Common myeloid progenitor, CD34-positive (primary cell): ENCODE results near the gene RBFOX2.

Experiments used
- CTCF ChIA-PET: fragments of 350-600 bp; sonication (Branson Sonifier 250); formaldehyde crosslinking; loops from one replicate; lab custom pipeline; 2021; ENCODE audit warnings: antibody characterized with exemption; lab: Charles Lee
- POLR2A ChIA-PET: fragments of 350-600 bp; sonication (Branson Sonifier 250); formaldehyde crosslinking; loops from one replicate; lab custom pipeline; 2021; ENCODE audit warnings: antibody characterized with exemption; lab: Charles Lee
- DNase-seq, 3 donors: peaks; one replicate each; pipeline versions ENCODE4 v3.0.0 to v3.0.0-alpha.2; 2013
- H3K27ac ChIP-seq, 2 experiments: 1 replicate in 1 of 2; 2 replicates in 1 of 2; pipeline ENCODE4 v1.7.0; 2013; ENCODE audit warnings: inconsistent platforms in 2 of 2, low read length in 2 of 2, mild to moderate bottlenecking in 2 of 2, low read depth in 1 of 2, moderate library complexity in 1 of 2; ENCODE audit not compliant: severe bottlenecking in 2 of 2, insufficient read depth in 1 of 2, poor library complexity in 1 of 2
- H3K27me3 ChIP-seq, 5 experiments: replicated peaks in 2 of 5; 1 replicate in 3 of 5; 2 replicates in 2 of 5; pipeline versions ENCODE4 v1.6.1 to v1.7.0; 2013; ENCODE audit warnings: low read length in 4 of 5, mild to moderate bottlenecking in 2 of 5, moderate library complexity in 2 of 5, inconsistent platforms in 1 of 5; ENCODE audit not compliant: insufficient read depth in 5 of 5, control insufficient read depth in 4 of 5
- H3K36me3 ChIP-seq, 4 experiments: 1 replicate in 2 of 4; 2 replicates in 2 of 4; pipeline versions ENCODE4 v1.6.1 to v1.7.0; 2013; ENCODE audit warnings: low read length in 3 of 4, control low read depth in 1 of 4, mild to moderate bottlenecking in 1 of 4; ENCODE audit not compliant: control insufficient read depth in 4 of 4, insufficient read depth in 4 of 4
- H3K4me1 ChIP-seq, 4 experiments: 1 replicate in 3 of 4; 2 replicates in 1 of 4; pipeline versions ENCODE4 v1.6.1 to v1.7.1; 2013; ENCODE audit warnings: low read length in 3 of 4, mild to moderate bottlenecking in 3 of 4, control low read depth in 1 of 4, inconsistent platforms in 1 of 4, moderate library complexity in 1 of 4; ENCODE audit not compliant: control insufficient read depth in 4 of 4, insufficient read depth in 4 of 4; ENCODE audit errors: control extremely low read depth in 1 of 4
- H3K4me3 ChIP-seq, 7 experiments: 1 replicate in 4 of 7; 2 replicates in 3 of 7; pipeline versions ENCODE4 v1.5.1 to v1.7.0; 2013; ENCODE audit warnings: mild to moderate bottlenecking in 7 of 7, low read length in 6 of 7, moderate library complexity in 6 of 7, inconsistent platforms in 2 of 7, low read depth in 2 of 7, control low read depth in 1 of 7; ENCODE audit not compliant: insufficient read depth in 4 of 7, control insufficient read depth in 1 of 7; ENCODE audit errors: extremely low read depth in 1 of 7
- H3K9me3 ChIP-seq, 5 experiments: 1 replicate in 4 of 5; 2 replicates in 1 of 5; pipeline versions ENCODE4 v1.6.1 to v1.7.1; 2013; ENCODE audit warnings: low read length in 4 of 5, mild to moderate bottlenecking in 2 of 5, inconsistent platforms in 1 of 5, low read depth in 1 of 5, moderate library complexity in 1 of 5; ENCODE audit not compliant: control insufficient read depth in 4 of 5, insufficient read depth in 2 of 5; ENCODE audit errors: control extremely low read depth in 1 of 5
- WGBS: methylation state at CpG from one replicate; pipeline ENCODE4 v1.1.5; 2013; ENCODE audit not compliant: insufficient coverage; 5-methylcytosine and 5-hydroxymethylcytosine counted together

RBFOX2 gene

DNA sequence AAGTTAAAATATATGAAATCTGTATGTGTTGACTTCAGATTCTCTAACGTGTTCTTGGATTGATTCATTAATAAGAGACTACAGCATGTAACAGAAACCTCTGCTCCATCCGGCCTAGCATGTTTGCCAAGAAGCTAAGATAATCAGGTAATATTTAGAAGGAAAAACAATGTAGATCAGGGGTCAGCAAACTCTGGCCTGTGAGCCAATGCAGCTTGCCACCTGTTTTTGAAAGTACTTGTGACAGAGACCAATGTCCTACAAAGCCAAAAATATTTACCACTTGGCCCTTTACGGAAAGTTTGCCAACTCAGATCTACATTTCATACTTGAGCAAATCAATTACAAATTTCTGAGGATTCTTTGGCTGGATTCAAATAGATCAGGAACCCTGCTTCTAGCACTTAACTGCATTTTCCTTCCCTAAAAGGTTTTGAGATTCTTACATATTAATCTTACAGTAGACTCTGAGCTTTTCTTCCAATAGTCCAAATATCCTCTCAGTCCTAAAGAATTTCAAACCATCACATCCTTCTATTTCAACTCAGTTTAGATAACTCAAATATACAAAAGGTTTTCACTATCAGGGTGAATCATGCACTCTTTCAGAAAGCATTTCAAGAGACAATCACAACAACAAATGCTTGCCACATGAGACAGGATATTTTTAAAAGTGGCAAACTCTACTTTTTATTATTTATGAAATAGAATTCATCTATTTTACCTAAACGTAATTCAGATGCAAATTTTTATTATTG is 281.5 kb downstream of the RBFOX2 start:
- Histone ChIP-seq H3K27ac (no peak overlapping the region), H3K4me1 (peaks cover 0 to 5% (median 3%) of the 10 kb centered on the region in 4 experiments), H3K4me3 (no peak overlapping the region), H3K36me3 (peaks cover 0 to 14% (median under 1%) of the 10 kb centered on the region in 4 experiments), H3K9me3 (no peaks in the 10 kb centered on the region), H3K27me3 (no peaks in the 10 kb centered on the region)
- ChIA-PET POLR2A (no interaction called here), CTCF (interaction anchor here (0.5 to 0.6 kb wide), 2 partner anchors 29 to 84 kb away, joined by 3 read pairs; partner anchors contain the start of gene APOL5)
- 100% methylated on average over 3 of the region's 4 CpGs for WGBS
- no peak for DNase-seq

DNA sequence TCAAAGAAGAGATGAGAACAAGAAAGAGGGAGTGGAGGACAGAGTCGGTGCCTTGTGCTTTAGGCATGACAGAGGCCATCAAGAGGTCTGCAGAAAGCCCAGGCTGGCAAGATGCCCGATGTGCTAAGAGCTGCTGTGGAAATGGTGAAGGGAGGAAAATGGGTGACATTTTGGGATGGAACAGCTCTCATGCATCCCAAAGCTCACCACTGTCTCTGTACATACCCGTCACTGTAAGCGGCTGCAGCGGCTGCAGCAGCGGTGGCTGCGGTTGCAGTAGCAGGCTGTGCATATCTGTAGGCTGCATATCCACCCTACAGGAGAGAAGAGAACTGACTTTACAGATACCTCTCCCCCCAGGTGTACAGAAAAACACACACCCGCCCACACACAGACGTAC is 282.4 kb downstream of the RBFOX2 start:
- Histone ChIP-seq H3K36me3 (peaks cover 0 to 14% (median under 1%) of the 10 kb centered on the region in 4 experiments), H3K4me3 (no peak overlapping the region), H3K27me3 (no peaks in the 10 kb centered on the region), H3K4me1 (peaks cover 0 to 4% (median 0%) of the 10 kb centered on the region in 4 experiments), H3K27ac (no peak overlapping the region), H3K9me3 (no peaks in the 10 kb centered on the region)
- ChIA-PET CTCF (no interaction called here), POLR2A (no interaction called here)
- no peak for DNase-seq
- 99% methylated on average over 7 of the region's 9 CpGs for WGBS

DNA sequence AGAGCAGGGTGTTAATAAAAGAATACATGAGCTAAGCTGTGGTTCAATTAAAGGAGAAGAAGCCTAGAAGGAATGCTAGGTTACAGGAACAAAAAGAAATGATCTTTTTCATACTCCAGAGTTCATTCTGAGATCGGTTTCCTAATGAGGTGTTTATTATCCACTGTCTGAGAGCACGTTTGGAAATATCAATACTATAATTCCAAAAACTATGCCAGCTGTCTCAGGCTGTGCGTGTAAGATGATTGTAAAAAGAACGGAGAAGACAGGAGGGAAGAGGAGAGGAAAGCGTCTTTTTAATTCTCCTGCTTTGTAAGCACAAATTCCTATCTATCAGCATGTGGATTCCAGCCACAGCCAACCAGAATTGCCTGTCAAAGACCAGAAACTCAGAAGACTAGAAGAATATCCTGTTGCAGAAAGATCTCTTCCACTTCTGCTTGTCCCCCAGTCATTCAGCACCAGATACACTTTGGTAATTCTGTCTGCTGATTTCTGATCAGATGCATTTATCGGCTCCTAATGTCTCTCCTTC is 285.2 kb downstream of the RBFOX2 start:
- Histone ChIP-seq H3K4me3 (no peak overlapping the region), H3K27me3 (no peaks in the 10 kb centered on the region), H3K9me3 (no peaks in the 10 kb centered on the region), H3K4me1 (peaks cover 0 to 4% (median 0%) of the 10 kb centered on the region in 4 experiments), H3K27ac (no peak overlapping the region), H3K36me3 (peaks cover 0 to 16% (median under 1%) of the 10 kb centered on the region in 4 experiments)
- no peak for DNase-seq
- WGBS: 100% methylated on average over 2 of the region's 6 CpGs
- ChIA-PET POLR2A (no interaction called here), CTCF (interaction anchor here (2.6 to 3.0 kb wide), 2 partner anchors 111 to 116 kb away, joined by 6 to 7 read pairs; no protein-coding TSS in a partner anchor)

DNA sequence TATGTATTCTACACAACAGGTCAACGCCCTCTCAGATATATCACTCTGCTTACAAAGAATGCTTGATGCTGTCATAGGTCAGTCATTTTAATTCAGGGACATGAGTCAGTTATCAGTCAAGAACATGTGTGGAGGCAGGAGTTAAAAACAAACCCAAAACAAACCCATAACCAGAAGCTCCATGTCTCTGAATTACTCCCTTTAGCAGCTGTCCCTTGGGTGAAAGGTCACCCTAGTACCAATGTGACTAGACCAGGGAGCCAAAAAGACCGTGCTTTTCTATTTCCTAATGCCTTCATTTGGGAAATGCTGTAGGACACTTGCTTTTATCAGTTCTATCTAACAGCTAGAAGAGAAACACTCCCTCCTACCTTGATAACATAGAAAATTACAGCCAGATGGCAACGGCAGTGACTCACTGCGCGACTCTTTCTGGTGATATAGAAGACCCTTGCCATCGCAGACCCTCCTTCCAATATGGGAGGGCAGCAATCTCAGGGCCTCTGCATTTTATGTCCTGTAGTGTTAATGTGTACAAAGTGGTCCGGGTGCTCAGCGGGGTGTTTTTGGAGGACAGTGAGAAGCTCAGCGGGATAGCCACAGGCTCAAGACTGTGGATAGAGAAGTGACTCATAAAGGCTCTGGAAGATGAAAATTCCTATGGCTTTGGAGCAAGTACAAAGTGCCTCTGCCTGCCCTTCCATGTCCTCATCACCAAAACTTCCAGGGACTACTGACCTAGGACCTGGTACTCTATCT is 286.1 kb downstream of the RBFOX2 start:
- Histone ChIP-seq H3K9me3 (no peaks in the 10 kb centered on the region), H3K27ac (no peak overlapping the region), H3K4me1 (peaks cover 0 to 4% (median 0%) of the 10 kb centered on the region in 4 experiments), H3K36me3 (peaks cover 0 to 16% (median under 1%) of the 10 kb centered on the region in 4 experiments), H3K4me3 (no peak overlapping the region), H3K27me3 (no peaks in the 10 kb centered on the region)
- ChIA-PET POLR2A (no interaction called here), CTCF (interaction anchor here (2.6 to 3.0 kb wide), 2 partner anchors 110 to 115 kb away, joined by 6 to 7 read pairs; no protein-coding TSS in a partner anchor)
- WGBS: 98% methylated on average over 7 of the region's 9 CpGs
- peak in 2 of 3 donors; percentile 16 to 48 for DNase-seq

DNA sequence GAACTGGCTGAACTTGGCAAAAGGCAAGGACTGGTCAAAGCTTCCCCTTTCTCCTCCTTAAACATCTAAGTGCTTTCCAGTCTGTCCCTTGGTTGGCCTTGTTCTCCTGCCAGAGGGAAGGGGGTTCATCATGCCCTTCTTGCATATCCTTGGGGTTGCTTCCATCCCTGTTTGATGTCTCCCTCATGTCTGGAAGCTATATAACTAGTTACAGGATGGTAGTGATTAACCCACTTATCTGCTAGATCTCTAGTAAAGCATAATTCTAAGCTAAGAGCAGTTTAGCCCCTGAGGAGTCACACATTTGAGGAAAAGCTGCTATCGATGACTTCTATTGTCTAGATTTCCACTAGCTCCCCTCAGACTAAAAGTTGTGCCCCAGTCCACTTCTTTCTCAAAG is 288.0 kb downstream of the RBFOX2 start:
- peaks cover 0 to 12% (median under 1%) of the 10 kb centered on the region in 4 experiments for H3K36me3 ChIP-seq
- H3K27ac ChIP-seq: no peak overlapping the region
- CTCF ChIA-PET: interaction anchor here (1.5 to 3.0 kb wide), 5 partner anchors 10 to 114 kb away, joined by 3 to 7 read pairs (median 5); no protein-coding TSS in a partner anchor
- no peaks in the 10 kb centered on the region for H3K9me3 ChIP-seq
- peaks cover 0 to 4% (median 0%) of the 10 kb centered on the region in 4 experiments for H3K4me1 ChIP-seq
- H3K27me3 ChIP-seq: no peaks in the 10 kb centered on the region
- H3K4me3 ChIP-seq: no peak overlapping the region
- no peak for DNase-seq
- WGBS: no CpG with 5 or more reads among the region's 1 CpG
- POLR2A ChIA-PET: no interaction called here

DNA sequence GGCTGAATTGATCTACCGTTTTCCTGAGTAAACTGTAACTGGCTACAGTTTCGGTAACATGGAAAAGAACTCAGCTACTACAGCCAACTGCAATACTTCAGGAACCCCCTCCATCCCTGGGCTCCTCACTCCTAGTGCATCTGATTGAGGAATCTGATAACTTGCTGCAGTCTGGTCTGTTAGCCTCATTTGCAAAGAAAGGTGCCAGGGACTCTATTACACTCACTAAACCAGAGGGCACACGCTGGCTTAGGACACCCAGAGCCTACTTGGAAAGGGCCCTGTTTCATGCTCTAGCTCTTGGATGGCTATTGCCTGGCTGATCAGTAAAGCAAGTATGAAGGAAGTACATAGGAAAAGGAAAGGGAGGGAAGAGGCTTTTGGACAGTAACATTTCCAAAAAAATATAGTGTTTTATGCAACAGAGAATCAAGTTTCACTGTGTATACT is 288.7 kb downstream of the RBFOX2 start:
- CTCF ChIA-PET: interaction anchor here (0.8 to 2.0 kb wide), 5 partner anchors 11 to 113 kb away, joined by 3 to 9 read pairs (median 4); no protein-coding TSS in a partner anchor

More for the DNA sequence above, 288.7 kb downstream of the RBFOX2 start:
- WGBS: 100% methylated on average over 2 of the region's 3 CpGs
- Histone ChIP-seq H3K4me1 (peaks cover 0 to 4% (median 0%) of the 10 kb centered on the region in 4 experiments), H3K27ac (no peak overlapping the region), H3K36me3 (peaks cover 0 to 12% (median under 1%) of the 10 kb centered on the region in 4 experiments), H3K27me3 (no peaks in the 10 kb centered on the region), H3K9me3 (no peaks in the 10 kb centered on the region), H3K4me3 (no peak overlapping the region)
- no peak for DNase-seq
- POLR2A ChIA-PET: no interaction called here
